HepG2 (cell line): Measurements from ENCODE around the gene BBS1. TPM values are rescaled to one million over a fixed set of nuclear protein-coding genes. Genes with fewer than 3 reads are reported as not detected.

Experiments
- FOSL1 ChIP-seq: sonication (generic); formaldehyde crosslinking; IDR thresholded peaks from 2 replicates; pipeline ENCODE4 v1.9.0; 2021; ENCODE audit warnings: missing genetic modification reagents, borderline replicate concordance
- HMGA1 ChIP-seq: sonication (generic); formaldehyde crosslinking; conservative IDR thresholded peaks from 2 replicates; pipeline ENCODE4 v1.4.0; 2020; ENCODE audit warnings: missing genetic modification reagents
- HMGXB3 ChIP-seq: sonication (generic); formaldehyde crosslinking; IDR thresholded peaks from 2 replicates; pipeline ENCODE4 v1.4.0; 2020; ENCODE audit warnings: missing genetic modification reagents, borderline replicate concordance
- KLF6 ChIP-seq: IDR thresholded peaks from 2 replicates; pipeline ENCODE4 v1.8.0; 2016; ENCODE audit warnings: missing biosample characterization, missing genetic modification reagents
- MAF1 ChIP-seq: sonication (generic); formaldehyde crosslinking; IDR thresholded peaks from 2 replicates; pipeline ENCODE4 v1.5.0; 2020; ENCODE audit warnings: missing genetic modification reagents, borderline replicate concordance
- MZF1 ChIP-seq: sonication (generic); formaldehyde crosslinking; IDR thresholded peaks from 2 replicates; pipeline ENCODE4 v1.8.1; 2023; ENCODE audit warnings: mild to moderate bottlenecking, missing genetic modification reagents, borderline replicate concordance
- NCOA1 ChIP-seq: sonication (generic); formaldehyde crosslinking; IDR thresholded peaks from 2 replicates; pipeline ENCODE4 v1.9.0; 2021; ENCODE audit warnings: missing genetic modification reagents
- NCOR1 ChIP-seq: fragments of 200-600 bp; sonication (generic); IDR thresholded peaks from 2 replicates; pipeline ENCODE4 v1.7.0; 2017; ENCODE audit warnings: antibody characterized with exemption, low read length, borderline replicate concordance
- NR0B2 ChIP-seq: sonication (generic); formaldehyde crosslinking; IDR thresholded peaks from 2 replicates; pipeline ENCODE4 v1.4.0; 2020; ENCODE audit warnings: mild to moderate bottlenecking, missing genetic modification reagents
- NR2F6 ChIP-seq, 2 experiments: IDR thresholded peaks; 2 replicates each; pipeline ENCODE4 v1.6.1; 2016; ENCODE audit warnings: antibody characterized with exemption in 1 of 2, mild to moderate bottlenecking in 1 of 2
- RBAK ChIP-seq: sonication (generic); formaldehyde crosslinking; IDR thresholded peaks from 2 replicates; pipeline ENCODE4 v1.5.1; 2020; ENCODE audit warnings: mild to moderate bottlenecking, missing genetic modification reagents
- REXO4 ChIP-seq: sonication (generic); formaldehyde crosslinking; IDR thresholded peaks from 2 replicates; pipeline ENCODE4 v1.8.0; 2022; ENCODE audit warnings: missing genetic modification reagents, mild to moderate bottlenecking, borderline replicate concordance
- SNAI1 ChIP-seq: sonication (generic); formaldehyde crosslinking; IDR thresholded peaks from 2 replicates; pipeline ENCODE4 v1.5.0; 2020; ENCODE audit warnings: mild to moderate bottlenecking, missing genetic modification reagents, borderline replicate concordance
- SP5 ChIP-seq: IDR thresholded peaks from 2 replicates; pipeline ENCODE4 v1.6.1; 2016; ENCODE audit warnings: low read depth, borderline replicate concordance
- SRSF1 ChIP-seq: fragments of 200-400 bp; formaldehyde crosslinking; optimal IDR thresholded peaks from 2 replicates; pipeline ENCODE3; 2017; ENCODE audit warnings: mild to moderate bottlenecking, low read depth, low read length, moderate library complexity
- ZBTB7B ChIP-seq: sonication (generic); formaldehyde crosslinking; IDR thresholded peaks from 2 replicates; pipeline ENCODE4 v1.4.0; 2020; ENCODE audit warnings: missing genetic modification reagents
- ZC3H13 ChIP-seq: sonication (generic); formaldehyde crosslinking; IDR thresholded peaks from 2 replicates; pipeline ENCODE4 v1.8.1; 2023; ENCODE audit warnings: mild to moderate bottlenecking, missing genetic modification reagents, moderate library complexity
- ZFP36L1 ChIP-seq: sonication (generic); formaldehyde crosslinking; IDR thresholded peaks from 2 replicates; pipeline ENCODE4 v1.8.0; 2022; ENCODE audit warnings: mild to moderate bottlenecking, missing genetic modification reagents, moderate library complexity
- ZNF225 ChIP-seq: sonication (generic); formaldehyde crosslinking; IDR thresholded peaks from 2 replicates; pipeline ENCODE4 v1.4.0; 2020; ENCODE audit warnings: mild to moderate bottlenecking, missing genetic modification reagents
- ZNF674 ChIP-seq: sonication (generic); formaldehyde crosslinking; IDR thresholded peaks from 2 replicates; pipeline ENCODE4 v1.5.0; 2020; ENCODE audit warnings: low read depth, mild to moderate bottlenecking, missing genetic modification reagents
- ZSCAN31 ChIP-seq: sonication (generic); formaldehyde crosslinking; IDR thresholded peaks from 2 replicates; pipeline ENCODE4 v1.5.0; 2020; ENCODE audit warnings: low read depth, mild to moderate bottlenecking, missing genetic modification reagents
- polyA plus RNA-seq, 8 experiments: library from polyadenylated mRNA; depleted of rRNA in 3 of 8; stranded (reverse) in 7 of 8; unstranded in 1 of 8; fragments of >200 nt; fragmentation: Illumina TruSeq in 4 of 8; extraction: Trizol in 4 of 8; gene quantifications; 2 replicates each; pipeline versions ENCODE4 v1.2.1 to v1.2.3, GENCODE V29; 2011 to 2016; ENCODE audit warnings: low read depth in 4 of 8, missing spikeins in 1 of 8, mixed read lengths in 1 of 8; ENCODE audit not compliant: insufficient read depth in 1 of 8
- total RNA-seq, 5 experiments: library from RNA; depleted of rRNA; stranded (reverse); fragments of >200 nt; fragmentation: Illumina TruSeq; extraction: Trizol; gene quantifications; 2 replicates each; pipeline ENCODE4 v1.2.3, GENCODE V29; 2016; ENCODE audit warnings: low read depth in 1 of 5
- TF ChIP-seq, protein P1 (sequence below): fragments of 450-650 bp; IDR thresholded peaks from 2 replicates; pipeline ENCODE4 v1.6.1; 2016
- TF ChIP-seq, protein P2 (sequence below): sonication (generic); formaldehyde crosslinking; IDR thresholded peaks from 2 replicates; pipeline ENCODE4 v1.8.0; 2022; ENCODE audit warnings: mild to moderate bottlenecking, missing genetic modification reagents

Gene BBS1
- total and polyA plus RNA-seq, 2 of the 13 experiments (the other 11 are each of a cell fraction or from before 2014, with no cell fraction given): 11.7 to 14.1 TPM

DNA sequence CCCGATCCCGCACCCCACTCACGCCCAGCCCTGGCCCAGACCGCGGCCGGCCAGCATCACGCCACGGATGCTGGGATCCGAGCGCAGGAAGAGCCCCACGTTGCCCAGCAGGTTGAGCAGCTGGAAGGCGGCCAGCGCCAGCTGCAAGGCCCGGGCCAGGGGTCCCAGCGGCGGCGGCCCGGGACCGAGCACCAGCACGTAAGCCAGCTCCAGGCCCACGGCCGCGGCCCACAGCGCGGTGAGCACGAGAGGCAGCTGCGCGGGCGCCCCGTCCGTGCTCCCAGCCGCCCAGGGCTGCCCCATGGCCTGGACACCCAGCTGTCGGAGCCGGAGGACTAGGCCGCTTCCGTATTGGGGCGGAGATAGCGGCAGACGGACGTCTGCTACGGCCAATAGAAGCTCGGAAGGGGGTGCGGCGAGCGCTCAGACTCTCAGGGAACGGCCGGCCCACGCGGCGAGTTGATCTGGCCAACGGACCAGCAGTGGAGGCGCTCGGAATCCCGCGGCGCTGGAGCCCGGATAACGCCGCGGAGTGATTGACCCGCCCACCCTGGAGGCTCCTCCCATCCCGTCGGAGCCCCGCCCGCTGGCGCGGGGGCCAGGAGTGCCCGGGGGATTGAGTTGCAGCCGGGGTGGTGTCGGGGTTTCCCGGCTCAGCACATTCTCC, 35.4 kb downstream of the BBS1 start, which contains the start of gene ZDHHC24 (continued):
- no peak for TF ChIP-seq MZF1 (CRISPR knock-in tag)
- no peak for TF ChIP-seq ZBTB7B (CRISPR knock-in tag)
- TF ChIP-seq MAF1 (CRISPR knock-in tag): 0 out of 2 replicates have a peak, but pooled peaks have one; percentile 42
- no peak for TF ChIP-seq HMGXB3 (CRISPR knock-in tag)
- no peak for TF ChIP-seq NCOR1
- peak; percentile 24; the same call in 1 of the 2 replicates for TF ChIP-seq SP5 (CRISPR knock-in tag)
- TF ChIP-seq SRSF1: peak; percentile 84
- peak; percentile 50; the same call in 1 of the 2 replicates for TF ChIP-seq NR0B2
- no peak for TF ChIP-seq KLF6 (CRISPR knock-in tag)
- TF ChIP-seq, protein P1, sequence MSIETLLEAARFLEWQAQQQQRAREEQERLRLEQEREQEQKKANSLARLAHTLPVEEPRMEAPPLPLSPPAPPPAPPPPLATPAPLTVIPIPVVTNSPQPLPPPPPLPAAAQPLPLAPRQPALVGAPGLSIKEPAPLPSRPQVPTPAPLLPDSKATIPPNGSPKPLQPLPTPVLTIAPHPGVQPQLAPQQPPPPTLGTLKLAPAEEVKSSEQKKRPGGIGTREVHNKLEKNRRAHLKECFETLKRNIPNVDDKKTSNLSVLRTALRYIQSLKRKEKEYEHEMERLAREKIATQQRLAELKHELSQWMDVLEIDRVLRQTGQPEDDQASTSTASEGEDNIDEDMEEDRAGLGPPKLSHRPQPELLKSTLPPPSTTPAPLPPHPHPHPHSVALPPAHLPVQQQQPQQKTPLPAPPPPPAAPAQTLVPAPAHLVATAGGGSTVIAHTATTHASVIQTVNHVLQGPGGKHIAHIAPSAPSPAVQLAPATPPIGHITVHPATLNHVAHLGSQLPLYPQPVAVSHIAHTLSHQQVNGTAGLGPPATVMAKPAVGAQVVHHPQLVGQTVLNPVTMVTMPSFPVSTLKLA: no peak
- TF ChIP-seq ZNF225 (CRISPR knock-in tag): no peak
- no peak for TF ChIP-seq ZSCAN31
- no peak for TF ChIP-seq HMGA1
- 0 out of 2 replicates have a peak, but pooled peaks have one; percentile 39 for TF ChIP-seq NCOA1 (CRISPR knock-in tag)
- no peak for TF ChIP-seq REXO4 (CRISPR knock-in tag)
- no peak; the same call in 1 of the 2 replicates for TF ChIP-seq ZC3H13 (CRISPR knock-in tag)
- TF ChIP-seq ZFP36L1 (CRISPR knock-in tag): peak; percentile 71; the same call in 1 of the 2 replicates
- TF ChIP-seq, protein P2, sequence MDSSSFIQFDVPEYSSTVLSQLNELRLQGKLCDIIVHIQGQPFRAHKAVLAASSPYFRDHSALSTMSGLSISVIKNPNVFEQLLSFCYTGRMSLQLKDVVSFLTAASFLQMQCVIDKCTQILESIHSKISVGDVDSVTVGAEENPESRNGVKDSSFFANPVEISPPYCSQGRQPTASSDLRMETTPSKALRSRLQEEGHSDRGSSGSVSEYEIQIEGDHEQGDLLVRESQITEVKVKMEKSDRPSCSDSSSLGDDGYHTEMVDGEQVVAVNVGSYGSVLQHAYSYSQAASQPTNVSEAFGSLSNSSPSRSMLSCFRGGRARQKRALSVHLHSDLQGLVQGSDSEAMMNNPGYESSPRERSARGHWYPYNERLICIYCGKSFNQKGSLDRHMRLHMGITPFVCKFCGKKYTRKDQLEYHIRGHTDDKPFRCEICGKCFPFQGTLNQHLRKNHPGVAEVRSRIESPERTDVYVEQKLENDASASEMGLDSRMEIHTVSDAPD (CRISPR knock-in tag): no peak
- no peak for TF ChIP-seq FOSL1 (CRISPR knock-in tag)
- no peak for TF ChIP-seq NR2F6 (IDR thresholded peaks at IDR 0.05)
- no peak for TF ChIP-seq NR2F6 (CRISPR knock-in tag; IDR thresholded peaks at IDR 0.05)
- no peak for TF ChIP-seq SNAI1 (CRISPR knock-in tag)
- no peak for TF ChIP-seq RBAK
- TF ChIP-seq ZNF674 (CRISPR knock-in tag): no peak
